Body of pancreas (tissue), 4 donors: Measurements from ENCODE around the gene AHCYL2.

ENCODE experiments used
- POLR2A ChIP-seq, 3 donors: fragments of 450-650 bp; IDR thresholded peaks; one replicate each; pipeline ENCODE4 v1.6.1; 2016; ENCODE audit warnings: antibody characterized with exemption in 3 of 3, mild to moderate bottlenecking in 2 of 3
- TF ChIP-seq, protein P1 (sequence below), 7 experiments: fragments of 450-650 bp in 4 of 7; fragments of 200-600 bp in 3 of 7; sonication (generic) in 3 of 7; IDR thresholded peaks; one replicate each; pipeline ENCODE4 v1.5.1; 2016 to 2019; ENCODE audit warnings: antibody characterized with exemption in 7 of 7

DNA sequence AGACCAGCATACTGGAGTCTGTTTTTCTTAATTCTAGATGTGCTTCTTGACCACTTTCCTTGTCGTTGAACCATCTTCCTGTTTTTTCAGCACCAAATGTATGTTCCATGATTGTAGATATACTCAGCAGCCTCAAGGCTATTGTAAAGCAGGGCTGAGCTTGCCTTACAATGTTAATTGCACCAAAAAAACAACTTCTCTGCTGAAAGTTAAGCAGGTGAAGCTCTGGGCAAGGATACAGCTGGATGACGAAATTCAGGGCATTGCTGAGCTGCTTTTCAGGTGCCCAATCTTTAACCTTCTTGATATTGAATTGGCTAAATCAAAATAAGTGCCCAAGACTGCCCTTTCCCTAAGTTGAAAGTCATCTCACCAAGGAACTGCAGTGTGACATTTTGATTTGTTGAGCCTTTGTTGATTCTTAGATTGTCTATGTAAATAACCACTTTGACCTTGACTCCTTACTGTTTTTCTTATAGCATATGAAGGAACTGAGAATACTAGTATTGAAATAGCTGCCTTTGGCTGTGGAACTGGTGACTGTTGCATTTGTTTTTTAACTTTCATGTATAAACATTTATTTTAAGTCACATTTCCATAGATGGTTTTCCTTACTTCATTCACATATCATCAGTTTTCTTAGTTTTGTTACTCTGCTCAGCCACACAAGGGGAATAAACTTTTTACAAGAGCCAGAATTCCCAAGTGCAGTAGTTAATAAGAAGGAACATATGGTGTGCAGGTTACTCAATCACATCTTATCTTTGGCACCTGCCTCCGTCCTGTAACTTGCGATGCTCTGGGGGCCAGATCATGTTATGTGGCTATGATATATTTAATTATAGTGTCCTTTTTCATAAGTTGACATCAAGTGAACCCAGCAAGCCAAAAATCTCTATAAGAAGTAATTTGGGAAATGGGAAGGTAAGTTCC is 3.1 kb downstream of the AHCYL2 start:
- TF ChIP-seq, protein P1, sequence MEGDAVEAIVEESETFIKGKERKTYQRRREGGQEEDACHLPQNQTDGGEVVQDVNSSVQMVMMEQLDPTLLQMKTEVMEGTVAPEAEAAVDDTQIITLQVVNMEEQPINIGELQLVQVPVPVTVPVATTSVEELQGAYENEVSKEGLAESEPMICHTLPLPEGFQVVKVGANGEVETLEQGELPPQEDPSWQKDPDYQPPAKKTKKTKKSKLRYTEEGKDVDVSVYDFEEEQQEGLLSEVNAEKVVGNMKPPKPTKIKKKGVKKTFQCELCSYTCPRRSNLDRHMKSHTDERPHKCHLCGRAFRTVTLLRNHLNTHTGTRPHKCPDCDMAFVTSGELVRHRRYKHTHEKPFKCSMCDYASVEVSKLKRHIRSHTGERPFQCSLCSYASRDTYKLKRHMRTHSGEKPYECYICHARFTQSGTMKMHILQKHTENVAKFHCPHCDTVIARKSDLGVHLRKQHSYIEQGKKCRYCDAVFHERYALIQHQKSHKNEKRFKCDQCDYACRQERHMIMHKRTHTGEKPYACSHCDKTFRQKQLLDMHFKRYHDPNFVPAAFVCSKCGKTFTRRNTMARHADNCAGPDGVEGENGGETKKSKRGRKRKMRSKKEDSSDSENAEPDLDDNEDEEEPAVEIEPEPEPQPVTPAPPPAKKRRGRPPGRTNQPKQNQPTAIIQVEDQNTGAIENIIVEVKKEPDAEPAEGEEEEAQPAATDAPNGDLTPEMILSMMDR (IDR thresholded peaks at IDR 0.05), result no peak
- no peak for TF ChIP-seq POLR2A (IDR thresholded peaks at IDR 0.05)
